Activated T-cell treated with anti-CD3 and anti-CD28 coated beads for 4 hours (primary cell): ENCODE measurements around the gene UFSP1.
"Not testable (repeated sequence)": the region's sequence is repeated elsewhere in the genome, so short reads cannot be mapped to it uniquely, and the experiment has no call there.

ENCODE experiments used
- DNase-seq: peaks from one replicate; pipeline ENCODE4 v3.0.0-alpha.2; 2020

The UFSP1 gene

DNA sequence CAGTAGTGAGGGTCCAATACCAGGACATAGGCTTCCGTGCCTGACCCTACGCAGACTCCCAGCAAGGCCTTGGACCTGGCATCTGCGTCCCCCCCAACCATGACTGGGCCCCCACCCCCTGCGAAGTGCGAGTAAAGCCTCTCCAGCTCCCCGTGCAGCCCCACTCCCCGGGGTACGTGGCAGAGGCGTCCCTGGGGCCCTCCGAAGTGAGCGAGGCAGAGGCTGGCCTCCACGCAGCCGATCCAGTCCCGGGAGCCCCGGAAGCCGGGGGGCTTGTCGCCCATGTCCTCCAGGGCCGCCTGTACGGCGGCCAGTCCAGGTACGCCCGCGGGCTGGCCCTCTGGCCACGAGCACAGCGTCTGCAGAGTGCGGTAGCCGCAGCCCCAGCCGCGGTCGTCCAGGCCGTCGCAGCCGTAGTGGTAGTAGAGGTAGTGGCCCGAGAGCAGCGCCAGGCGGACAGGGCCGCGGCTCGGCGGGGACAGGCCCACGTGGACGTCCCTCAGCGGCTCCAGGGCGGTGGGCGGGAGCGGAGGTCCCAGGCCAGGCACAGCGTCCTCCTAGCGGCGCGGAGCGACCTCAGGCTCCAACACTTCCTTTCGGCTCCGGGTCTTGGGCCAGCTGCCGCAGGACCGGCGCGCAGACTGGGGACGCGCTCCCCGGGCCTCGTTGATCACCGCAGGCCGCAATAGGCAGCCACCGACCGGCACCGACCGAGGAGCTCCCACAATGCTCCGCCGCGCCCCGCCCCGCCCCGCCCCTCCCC is at the start of gene UFSP1:
Gene UFSP1, minus strand, starts transcription at position 728 of the 763 bp plus-strand sequence. Its CDS starts 444 bp downstream, at position 284.
- no peak for DNase-seq

DNA sequence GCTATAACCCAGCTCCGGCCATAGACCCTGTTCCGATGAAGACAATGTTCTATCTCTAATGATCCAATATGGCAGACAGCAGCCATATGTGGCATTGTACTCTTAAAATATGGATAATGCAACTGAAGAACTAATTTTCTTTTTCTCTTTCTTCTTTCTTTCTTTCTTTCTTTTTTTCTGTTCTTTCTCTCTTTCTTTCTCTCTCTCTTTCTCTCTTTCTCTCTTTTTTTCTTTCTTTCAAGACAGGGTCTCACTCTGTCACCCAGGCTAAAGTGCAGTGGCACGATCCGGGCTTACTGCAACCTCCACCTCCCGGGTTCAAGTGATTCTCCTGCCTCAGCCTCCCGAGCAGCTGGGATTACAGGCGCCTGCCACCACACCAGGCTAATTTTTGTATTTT is 46.7 kb upstream of the UFSP1 start:
- DNase-seq: not testable (repeated sequence)

DNA sequence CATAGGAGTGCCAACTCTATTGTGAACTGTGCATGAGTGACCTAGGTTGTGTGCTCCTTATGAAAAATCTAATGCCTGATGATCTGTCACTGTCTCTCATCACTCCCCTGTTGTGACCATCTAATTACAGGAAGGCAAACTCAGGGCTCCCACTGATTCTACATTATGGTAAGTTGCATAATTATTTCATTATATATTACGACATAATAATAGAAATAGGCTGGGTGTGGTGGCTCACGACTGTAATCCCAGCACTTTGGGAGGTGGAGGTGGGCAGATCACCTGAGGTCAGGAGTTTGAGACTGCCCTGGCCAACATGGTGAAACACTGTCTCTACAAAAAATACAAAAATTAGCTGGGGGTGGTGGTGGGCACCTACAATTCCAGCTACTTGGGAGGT is 45.9 kb upstream of the UFSP1 start:
- not testable (repeated sequence) for DNase-seq

DNA sequence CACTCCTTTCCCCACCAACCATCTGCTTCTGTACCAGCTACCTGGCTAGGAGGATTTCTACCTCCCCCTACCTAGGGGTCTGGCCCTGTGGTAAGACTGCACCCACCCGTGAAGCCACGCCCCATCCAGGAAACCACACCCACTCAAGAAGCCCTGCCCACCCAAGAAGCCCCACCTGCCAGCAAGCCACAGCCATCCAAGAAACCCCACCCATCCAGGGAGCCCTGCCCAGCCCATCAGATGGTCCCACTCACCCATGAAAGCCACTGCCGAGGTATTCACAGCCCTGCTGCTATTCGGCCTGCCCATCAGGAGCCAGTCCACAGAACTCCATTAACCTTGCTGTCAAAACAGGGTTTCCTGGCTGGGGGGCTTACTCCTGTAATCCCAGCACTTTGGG is 44.2 kb upstream of the UFSP1 start:
- DNase-seq: no peak

DNA sequence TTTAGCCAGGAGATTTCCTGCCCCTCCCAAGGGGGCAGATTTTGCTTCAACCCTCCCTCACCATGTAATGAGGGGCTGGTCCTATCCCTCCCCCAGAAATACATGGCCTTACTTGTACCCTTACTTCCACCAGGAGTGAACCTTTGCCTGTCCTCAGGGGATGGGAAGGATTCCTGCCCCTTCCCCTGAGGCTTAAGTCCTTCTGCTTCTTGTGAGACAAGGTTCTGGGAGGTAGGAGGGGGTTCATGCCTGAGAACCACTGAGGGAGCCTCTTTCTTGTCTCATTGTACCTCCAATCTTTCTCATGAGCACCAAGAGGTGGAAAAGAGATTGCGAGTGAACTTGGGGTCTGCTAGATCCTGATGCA is 40.3 kb upstream of the UFSP1 start:
- DNase-seq: no peak

DNA sequence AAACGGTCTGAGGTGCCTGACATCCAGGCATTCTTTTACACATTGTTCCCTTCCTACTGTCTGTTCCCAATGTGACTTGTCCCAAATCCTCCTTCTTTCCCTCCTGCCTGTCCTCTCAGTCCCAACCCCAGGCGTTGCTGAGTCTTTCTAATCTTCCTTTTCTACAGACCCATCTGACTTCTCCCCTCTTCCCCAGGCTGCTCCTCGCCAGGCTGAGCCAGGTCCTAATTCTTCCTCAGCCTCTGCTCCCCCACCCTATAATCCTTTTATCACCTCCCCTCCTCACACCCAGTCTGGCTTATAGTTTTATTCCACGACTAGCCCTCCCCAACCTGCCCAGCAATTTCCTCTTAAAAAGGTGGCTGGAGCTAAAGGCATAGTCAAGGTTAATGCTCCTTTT is 34.1 kb upstream of the UFSP1 start:
- DNase-seq: not testable (repeated sequence)

DNA sequence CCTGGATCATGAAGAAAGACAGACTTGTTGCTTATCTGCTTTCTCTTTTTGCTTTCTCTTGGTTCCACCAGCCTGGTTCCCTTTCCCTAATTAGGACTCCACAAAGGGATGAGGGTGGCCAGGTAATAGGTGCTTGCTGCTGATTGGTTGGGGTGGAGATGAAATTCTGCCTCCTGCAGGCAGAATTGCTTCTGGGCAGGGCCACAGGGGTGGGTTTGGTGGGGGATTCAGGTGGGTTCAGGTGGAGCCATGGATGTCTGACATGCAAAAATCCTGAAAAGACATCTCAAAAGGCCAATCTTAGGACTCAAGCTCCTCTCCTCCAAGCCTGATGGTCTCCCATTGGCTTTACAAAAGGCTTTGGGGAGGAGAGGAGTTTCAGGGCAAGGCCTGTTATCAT is 31.5 kb upstream of the UFSP1 start:
- no peak for DNase-seq

DNA sequence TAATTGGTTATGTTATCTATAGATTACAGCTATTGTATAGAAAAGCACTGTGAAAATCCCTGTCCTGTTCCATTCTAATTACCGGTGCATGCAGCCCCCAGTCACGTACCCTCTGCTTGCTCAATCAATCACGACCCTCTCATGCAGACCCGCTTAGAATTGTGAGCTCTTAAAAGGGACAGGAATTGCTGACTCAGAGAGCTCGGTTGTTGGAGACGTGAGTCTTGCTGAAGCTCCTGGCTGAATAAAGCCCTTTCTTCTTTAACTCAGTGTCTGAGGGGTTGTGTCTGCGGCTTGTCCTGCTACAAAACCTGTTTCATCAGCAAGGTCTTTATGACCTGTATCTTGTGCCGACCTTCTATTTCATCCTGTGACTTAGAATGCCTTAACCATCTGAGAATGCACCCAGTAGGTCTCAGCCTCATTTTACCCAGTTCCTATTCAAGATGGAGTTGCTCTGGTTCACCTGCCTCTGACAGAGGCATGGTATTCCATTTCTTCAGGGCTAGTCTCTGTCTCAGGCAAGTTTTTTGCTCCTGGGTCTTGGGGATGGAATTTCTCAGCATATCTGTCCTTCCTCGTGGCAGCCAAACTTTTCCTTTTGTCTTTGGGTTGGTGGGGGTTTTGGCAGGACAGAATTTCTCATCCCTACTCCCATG is 30.4 kb upstream of the UFSP1 start:
- DNase-seq: not testable (repeated sequence)

DNA sequence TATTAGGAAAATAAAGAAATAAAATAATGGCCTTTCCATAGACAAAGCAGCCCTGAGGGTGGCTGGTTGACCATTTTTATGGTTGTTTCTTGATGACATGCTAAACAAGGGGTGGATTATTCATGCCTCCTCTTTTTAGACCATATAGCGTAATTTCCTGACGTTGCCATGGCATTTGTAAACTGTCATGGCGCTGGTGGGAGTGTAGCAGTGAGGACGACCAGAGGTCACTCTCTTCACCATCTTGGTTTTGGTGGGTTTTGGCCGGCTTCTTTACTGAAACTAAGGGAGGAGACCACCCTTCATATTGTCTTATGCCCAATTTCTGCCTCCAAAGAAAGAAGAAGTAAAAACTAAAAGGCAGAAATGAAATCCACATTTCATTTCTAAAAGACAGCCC is 29.8 kb upstream of the UFSP1 start:
- DNase-seq: not testable (repeated sequence)

DNA sequence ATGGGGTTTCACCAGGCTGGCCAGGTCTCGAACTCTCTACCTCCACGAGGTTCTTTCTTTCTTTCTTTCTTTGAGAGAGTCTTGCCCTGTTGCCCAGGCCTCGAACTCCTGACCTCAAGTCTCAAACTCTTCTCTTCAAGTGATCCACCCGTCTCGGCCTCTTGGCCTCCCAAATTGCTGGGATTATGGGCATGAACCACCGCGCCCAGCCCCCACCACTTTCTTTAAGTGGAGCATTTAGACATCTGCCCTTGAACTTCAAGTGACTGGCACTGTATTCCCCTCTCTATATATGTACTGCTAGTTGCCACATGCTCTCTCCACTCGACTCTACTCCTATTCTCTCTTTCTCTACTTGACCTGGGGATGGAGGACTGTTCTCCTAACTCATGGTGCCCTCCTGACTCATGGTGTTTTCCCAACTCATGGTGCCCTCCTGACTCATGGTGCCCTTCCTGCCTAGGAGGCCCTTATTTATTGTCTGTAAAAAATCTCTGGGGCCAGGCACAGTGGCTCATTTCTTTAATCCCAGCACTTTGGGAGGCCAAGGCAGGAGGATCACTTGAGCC is 25.4 kb upstream of the UFSP1 start:
- no peak for DNase-seq

DNA sequence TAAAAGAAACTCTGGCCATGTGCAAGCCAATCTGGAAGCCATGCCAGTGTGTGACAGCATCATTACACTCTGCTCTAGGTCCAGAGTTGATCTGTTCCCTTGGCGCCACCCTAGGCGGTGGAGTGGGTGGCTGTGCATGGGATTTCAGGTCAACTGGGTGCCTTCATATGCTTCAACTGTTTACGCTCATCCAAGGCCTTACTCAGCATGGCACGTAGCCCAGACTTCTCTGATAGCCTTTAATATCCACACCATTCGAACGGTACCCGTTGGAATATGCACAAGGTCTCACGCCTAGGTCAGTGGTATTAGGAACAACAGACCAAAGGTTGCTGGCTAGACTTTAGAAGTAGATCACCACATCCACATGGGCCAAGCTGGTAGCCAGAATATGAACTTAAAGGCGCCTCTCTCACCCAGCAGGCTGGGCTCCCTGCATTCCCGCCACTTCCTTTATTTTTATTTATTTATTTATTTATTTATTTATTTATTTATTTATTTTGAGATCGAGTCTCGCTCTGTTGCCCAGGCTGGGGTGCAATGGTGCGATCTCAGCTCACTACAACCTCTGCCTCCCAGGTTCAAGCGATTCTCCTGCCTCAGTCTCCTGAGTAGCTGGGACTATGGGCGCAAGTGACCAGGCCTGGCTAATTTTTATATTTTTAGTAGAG is 24.8 kb upstream of the UFSP1 start:
- no peak for DNase-seq

DNA sequence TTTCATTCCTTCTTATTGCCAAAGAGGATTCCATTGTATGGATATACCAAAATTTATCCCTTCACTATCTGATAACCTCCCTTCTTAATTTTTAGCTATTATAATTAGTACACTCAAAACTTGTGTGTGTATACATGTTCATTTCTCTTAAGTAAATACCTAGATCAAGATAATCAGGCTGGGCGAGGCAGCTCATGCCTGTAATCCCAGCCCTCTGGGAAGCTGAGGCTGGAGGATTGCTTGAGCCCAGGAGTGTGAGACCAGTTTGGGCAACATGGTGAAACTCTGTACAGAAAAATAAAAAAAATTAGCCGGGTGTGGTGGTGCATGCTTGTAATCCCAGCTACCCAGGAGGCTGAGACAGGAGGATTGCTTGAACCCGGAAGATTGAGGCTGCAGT is 22.0 kb upstream of the UFSP1 start:
- no peak for DNase-seq

DNA sequence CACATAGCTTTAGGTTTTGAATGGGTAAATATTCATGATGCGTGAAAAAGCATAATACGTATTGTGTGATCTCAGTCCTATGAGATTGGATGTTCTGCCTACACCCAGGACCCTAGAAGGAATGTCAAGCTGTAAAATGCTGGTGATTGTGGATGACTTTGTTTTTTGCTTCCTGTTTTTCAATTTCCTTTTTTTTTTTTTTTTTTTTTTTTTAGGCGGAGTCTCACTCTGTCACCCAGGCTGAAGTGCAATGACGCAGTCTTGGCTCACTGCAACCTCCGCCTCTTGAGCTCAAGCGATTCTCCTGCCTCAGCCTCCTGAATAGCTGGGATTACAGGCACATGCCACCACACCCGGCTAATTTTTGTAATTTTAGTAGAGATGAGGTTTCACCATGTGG is 20.9 kb upstream of the UFSP1 start:
- not testable (repeated sequence) for DNase-seq

DNA sequence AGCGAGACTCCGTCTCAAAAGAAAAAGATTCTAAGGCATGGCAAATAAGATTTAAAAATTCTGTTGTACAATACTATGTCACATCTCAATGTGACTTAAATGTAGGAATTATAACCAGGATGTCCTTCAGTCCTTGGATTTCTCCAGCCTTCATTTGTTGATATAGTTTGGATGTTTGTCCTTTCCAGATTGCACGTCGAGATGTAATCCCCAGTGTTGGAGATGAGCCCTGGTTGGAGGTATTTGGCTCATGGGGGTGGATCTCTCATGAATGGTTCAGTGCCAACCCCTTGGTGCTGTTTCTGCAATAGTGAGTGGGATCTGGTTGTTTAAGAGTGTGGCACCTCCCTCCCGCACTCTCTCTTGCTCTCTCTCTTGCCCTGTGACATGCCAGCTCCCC is 19.0 kb upstream of the UFSP1 start:
- no peak for DNase-seq

DNA sequence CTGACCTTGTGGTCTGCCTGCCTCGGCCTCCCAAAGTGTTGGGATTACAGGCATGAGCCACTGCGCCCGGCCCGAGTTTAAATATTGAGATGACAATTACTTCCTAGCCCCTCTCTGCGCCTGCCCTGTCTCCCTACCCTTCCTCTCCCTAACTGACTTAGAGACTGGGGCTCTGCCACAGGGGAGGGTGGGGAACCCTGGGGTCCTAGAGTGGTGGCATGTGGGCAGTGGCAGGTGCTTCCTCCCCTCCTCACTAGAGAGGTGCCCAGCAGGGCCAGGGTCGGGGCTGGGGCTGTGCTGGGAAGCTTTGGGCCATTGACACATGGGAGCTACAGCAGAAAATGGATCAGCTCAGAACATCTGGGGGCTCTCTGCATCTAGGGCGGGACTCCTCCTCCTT is 13.1 kb upstream of the UFSP1 start:
- no peak for DNase-seq

DNA sequence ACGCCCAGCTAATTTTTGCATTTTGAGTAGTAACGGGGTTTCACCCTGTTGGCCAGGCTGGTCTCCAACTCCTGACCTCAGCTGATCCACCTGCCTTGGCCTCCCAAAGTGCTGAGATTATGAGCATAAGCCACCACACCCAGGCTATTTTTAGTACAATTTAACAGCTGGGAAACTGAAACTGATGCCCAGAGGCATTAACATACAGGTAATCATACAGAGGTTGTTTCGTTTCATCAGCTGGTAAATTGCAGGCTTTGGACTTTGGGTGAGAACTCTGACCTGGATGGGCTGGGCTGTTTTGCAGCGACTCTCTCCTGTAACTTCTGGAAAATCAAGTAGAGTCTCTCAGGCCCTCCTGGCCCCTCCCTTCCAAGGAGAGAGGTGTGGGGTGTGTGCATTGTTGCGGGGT is 12.4 kb upstream of the UFSP1 start:
- DNase-seq: no peak

DNA sequence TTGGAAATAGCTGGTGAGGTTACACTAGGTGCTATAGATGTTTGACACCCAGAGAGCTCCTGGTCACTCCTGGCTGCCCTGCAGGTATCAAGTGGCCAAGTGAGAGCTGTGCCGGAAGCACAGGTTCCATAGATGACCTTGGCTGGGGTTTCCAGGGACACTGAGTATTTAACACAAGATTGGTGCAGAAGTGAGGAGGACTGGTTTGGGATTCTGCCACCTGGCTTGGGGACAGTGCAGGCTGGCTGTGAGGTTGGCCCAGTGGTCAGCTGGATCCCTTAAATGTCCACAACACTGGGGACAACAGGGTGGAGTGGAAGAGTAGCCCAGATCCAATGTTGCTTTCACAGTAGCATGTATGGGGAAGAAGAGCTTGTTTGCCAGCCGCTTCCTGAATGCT is 11.5 kb upstream of the UFSP1 start:
- no peak for DNase-seq

DNA sequence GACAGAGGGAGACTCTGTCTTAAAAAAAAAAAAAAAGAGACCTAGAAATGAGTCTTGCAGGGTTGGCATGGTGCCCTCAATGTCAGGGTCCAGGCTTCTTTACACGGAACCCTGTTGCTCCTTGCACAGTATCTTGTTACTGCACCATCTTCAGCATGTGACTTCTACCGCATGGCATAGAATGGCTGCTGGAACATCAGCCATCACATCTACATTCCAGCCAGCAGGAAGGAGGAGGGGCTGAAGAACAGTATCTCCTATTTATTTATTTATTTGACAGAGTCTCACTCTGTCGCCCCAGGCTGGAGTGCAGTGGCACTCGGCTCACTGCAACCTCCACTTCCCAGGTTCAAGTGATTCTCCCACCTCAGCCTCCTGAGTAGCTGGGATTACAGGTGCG is 9.9 kb upstream of the UFSP1 start:
- DNase-seq: no peak

DNA sequence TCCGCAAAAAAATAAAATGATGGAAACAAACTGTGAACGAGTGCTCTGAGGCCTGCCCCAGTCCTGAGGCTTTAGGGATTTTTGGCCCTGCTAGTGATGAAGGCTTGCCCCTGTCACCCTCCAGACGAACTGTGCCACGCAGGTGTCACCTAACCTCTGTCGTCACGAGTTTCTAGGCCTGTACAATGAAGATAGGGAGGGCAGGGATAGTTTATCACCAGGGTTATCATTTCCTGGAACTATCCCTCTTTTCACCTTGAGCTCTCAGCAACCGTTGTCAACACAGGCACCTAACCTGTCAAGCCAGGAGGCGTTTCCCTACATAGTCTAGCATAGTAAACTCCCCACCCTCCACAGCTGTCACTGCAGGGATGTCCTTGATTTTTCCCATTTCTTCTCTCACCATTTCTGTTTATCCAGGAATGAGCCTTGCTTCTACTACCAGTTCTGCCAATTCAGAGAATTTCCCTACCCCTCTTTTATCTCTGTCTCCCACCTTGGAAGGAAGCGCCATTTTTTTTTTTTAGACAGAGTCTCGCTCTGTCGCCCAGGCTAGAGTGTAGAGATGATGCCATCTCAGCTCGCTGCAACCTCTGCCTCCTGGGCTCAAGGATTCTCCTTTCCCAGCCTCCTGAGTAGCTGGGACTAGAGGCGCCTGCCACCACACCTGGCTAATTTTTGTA is 8.4 kb upstream of the UFSP1 start:
- no peak for DNase-seq

DNA sequence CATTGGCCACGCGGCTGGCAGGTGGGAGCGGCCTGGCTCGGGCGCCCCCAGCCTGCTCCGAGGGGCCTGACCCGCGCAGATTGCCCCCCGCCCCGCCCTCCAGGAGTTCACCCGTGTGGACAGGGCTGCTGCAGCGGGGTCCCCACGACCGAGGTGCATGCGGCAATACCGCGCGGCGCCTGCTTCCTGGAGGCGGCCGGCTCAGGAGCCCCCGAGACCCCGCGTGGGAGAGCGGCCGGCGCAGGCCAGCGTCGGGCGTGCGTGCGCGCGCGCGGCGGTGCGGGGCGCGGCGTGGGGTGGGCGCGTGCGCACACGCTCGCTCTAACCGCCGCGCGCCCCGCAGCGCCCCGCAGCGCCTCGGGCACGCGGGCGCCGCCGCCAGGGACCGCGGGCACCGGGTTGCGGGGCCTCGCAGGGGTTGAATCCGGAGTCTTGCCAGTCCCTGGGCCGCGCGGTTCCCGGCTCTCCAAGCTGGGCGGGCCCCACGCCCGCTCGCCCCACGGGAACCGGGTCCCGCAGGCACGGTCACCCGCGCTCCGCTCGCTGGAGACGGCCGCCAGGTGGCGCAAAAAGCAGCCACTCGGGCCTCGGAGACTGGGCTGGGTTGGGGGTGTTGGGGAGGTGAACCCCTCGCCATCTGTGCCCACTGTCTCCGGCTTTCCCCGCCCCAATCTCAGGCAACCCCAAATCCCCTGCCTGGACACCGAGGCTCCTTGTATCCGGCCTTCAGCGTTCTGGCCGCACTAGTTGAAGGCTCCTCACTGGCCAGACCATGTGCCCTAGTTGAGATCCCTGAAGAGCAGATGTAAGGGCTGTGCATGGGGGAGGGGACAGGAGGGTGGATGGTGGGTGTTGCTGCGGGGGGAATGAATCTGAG is 7.5 kb upstream of the UFSP1 start:
- DNase-seq: peak; percentile 64

DNA sequence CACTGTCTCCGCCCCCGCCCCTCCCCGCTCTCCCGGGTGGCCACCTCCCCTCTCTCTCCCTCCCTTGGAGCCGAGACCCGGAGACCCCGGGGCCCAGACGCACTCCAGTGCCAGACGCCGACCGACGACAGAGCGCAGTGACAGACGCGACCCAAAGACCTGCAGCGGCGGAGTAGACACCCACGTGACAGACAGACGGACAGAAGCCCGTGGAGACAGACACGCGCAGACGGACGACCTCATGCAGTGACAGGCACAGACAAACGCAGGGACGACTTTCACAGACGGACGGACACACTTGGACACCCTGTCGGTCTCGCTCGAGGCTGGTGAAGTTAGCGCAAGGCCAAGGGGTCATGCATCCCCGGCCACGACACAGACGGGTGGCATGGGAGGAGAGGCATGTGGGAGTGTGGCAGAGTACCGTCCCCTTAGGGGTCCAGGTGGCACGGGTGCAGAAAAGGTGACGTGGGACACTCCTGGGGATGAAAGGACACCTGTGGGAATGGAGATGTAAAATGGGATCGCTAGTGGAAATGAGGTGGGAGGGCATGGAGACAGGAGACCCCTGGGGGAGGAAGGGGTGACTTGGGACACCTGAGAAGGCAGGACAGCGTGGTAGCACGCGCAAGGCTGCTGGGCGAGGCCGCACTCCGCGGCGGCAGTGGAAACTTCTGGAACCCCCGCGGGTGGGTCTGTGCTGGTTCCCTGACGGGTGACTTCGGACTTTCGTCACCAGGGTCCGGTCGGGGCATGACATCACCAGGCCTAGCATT is 6.6 kb upstream of the UFSP1 start:
- DNase-seq: no peak

DNA sequence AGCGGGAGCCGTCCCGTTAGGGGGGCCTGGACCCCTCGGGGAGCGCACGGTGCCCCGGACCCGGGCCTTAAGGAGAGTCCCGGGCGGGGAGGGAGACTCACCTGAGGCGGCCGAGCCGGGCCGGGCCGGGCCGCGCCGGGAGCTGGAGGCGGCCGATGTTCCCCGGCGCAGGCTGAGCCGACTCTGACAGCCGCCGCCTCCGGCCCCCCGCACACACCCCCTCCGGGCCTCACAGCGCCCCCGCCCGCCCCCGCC is 6.1 kb upstream of the UFSP1 start, which contains the start of gene ACHE:
Gene ACHE, minus strand, starts transcription at position 188 of the 255 bp plus-strand sequence. CDS start 1,656 bp downstream, outside the sequence.
- DNase-seq: no peak
